ENCODE data around the gene FBXW5.

Gene FBXW5

DNA sequence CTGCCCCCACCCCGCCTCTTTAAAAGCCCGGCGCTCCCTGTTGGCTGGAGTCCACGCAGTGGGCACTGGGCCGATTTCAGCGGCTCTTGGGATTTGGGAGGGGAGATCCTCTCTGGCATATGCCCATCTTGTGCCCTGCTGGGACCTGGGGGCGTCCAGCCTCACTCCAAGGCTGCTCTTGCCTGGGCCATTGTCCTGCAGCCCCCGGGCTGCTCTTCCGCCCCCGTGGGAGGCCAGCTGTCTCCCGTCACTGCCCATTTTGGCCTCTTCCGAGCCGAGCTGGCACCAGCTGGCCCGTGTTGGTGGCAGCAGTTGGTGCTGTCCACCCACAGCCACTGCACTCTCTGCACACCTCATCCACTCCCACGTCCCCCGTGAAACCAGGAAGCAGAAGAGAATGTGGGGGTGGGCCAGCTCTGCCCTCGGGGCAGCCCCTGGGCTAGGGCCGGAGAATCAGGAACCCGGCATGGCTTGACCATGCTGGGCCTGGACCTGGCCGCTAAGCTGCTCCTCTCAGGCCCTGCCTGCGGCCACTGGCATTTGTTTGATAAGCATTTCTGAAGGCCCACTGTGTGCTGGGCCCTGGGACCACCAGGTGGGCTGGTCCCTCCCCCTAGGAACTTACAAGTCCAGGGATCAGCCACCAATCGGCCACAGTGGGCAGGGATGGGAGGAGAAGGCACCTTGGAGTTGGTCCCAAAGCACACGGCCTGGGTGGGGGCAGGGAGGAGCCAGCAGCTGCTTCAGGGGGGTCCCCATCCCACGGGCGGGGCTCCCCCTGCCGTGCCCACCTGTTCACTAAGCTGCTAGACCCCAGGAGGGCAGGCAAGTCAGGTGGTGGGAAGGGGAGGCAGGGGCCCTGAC is 2.7 kb upstream of the FBXW5 start:
- DNase-seq = no peak

DNA sequence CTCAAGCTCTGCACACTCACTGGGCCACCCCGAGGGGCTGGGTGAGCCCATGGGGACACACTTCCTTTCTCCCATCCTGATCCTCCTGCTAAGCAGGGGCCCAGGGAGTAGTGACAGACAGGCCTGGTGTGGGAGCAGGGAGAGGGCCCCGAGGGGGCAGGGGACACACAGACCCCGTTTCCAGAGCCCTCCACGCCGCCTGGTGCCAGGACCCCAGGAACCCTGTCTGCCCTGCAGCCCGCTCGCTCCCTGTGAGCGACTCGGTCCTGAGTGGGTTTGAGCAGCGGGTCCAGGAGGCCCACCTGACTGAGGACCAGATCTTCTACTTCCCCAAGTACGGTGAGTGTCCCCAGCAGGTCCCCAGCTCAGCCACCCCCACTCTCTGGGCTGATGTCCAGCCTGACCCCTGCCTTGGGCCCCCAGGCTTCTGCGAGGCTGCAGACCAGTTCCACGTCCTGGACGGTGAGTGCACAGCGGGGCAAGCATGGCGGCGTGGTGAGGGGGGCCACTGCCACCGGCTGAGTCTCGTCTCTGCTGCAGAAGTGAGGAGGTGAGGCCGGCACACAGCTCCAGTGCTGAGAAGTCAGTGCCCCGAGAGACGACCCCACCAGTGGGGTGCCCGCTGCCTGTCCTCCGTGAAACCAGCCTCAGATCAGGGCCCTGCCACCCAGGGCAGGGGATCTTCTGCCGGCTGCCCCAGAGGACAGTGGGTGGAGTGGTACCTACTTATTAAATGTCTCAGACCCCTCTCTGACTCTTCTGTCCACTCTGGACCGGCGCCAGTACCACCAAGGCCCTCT is 1.9 kb upstream of the FBXW5 start:
- no peak for DNase-seq

DNA sequence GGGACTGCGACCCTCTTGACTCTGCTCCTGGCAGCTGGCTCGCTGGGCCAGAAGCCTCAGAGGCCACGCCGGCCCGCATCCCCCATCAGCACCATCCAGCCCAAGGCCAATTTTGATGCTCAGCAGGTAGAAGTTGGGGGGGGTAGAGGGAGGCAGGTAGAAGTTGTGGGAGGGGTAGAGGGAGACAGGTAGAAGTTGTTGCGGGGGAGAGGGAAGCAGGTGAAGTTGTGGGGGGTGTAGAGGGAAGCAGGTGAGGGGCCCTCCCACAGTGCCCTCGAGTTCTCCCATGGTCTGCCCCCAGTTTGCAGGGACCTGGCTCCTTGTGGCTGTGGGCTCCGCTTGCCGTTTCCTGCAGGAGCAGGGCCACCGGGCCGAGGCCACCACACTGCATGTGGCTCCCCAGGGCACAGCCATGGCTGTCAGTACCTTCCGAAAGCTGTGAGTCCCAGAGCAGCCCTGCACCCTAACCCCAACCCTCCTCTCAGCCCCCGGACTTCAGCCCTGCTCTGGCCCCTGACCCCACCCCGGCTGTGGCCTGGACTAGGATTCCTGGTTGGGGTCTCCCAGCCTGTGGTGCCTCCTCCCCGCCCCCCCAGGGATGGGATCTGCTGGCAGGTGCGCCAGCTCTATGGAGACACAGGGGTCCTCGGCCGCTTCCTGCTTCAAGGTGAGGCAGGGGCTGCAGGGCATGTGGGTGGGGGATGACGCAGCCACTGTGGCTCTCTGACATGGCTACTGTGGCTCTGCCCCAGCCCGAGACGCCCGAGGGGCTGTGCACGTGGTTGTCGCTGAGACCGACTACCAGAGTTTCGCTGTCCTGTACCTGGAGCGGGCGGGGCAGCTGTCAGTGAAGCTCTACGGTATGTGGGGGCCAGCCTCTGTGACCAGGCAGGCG is 1.0 kb upstream of the FBXW5 start:
- no peak for DNase-seq

DNA sequence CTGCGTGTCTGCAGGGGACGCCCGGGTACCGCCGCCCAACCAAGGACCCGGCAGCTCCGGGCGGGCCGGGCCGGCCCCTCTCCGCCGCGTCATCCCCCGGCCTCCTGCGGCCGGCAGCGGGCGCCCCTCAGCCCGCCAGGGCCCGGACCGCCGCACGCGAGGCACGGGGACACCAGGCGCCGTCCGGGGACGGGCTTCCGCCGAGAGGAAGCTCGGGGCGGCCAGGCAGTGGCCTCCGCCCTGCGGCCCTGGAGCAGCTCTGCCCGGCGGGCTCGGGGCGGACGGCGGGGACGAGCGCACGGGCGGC is 373 bp downstream of the FBXW5 start:
- DNase-seq = no peak

DNA sequence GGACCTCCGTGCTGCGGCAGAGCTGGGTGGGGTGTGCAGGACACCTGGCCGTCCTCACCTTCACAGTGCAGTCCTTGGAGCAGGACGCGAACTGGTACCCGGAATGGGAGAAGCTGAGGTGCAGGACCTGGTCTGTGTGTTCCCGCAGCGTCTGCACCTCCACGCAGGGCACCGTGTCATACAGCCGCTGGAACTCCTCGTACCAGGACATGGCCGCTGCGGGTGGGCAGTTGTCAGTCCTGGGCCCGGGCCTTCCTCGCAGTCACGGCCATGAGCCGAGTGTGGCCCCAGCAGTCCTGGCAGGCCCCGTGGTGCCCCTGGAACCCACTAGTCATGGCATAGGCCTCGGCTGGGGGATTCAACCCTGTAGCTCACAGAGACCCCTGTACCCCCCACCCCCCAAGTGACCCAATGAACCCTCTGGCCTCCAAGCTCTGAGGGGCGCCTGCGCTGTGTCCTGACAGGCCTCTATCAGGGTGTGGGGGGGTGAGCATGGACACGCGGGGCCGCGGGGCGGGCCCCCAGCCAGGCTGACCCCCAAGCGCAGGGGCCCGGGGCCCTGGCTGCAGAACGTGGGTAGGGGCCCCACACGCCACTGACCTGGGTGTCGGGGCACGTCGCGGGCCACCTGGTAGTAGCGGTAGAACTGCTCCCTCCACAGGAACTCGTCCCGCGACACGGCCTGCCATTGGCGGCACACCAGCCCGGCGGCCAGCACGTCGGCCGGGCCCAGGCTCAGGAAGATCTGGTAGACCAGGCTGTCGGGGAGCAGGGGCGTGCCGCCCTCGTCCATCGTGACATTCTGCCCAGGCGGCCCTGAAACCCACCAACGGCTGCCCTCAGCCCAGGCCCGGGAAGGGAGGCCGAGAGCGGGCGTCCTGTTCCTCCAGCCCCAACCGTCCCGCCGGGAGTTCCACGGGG is 987 bp downstream of the FBXW5 start:
- no peak for DNase-seq

DNA sequence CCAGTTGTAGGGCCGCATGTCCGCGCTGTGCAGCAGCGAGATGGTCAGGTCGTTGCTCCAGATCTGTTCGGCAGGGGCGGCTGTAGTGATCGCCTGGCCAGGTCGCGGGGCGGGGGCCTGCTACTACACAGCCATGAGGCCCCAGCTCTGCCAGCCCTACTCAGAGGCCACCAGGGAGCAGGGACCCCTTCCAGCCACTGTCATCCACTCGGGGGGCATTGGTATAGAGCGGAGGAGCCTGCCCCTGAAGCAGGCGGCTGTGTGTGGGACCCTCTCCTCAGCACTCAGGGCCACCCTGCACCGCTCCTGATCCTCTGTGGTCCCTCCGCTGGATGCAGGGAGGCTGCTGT is 1.7 kb downstream of the FBXW5 start:
- no peak for DNase-seq

DNA sequence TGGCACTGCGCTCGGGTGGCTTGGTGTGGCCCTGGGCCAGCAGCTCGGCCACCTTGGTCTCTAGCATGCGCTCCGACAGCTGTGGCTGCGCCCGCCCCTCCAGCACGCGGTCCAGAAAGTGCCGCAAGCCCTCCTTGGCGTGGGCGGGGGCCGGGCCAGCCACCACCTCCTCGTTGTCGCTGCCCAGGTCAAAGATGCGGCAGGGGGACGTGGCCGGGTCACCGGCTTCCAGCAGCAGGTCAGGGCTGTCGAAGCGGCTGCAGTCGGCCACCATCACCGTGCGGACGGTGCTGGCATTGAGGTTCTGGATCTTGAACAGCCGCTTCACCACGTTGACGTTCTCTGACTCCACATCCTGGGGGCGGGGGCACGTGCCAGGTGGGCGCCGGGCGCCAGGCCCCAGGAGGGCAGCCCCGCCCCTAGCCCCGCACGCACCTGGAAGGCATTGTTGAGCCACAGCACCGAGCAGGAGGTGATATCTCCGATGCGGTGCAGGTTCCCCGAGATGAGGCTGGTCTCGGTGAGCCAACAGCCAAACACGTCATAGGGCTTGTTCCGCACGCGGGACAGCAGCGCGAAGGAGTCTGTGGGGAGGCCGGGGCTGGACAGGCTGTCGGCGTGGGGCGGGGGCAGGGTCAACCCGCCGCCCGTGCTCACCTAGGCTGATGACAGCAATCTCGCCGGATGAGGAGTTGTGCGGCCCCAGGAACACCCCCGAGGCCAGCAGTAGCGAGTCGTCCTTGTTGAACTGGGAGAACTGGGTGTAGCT is 2.2 kb downstream of the FBXW5 start:
- DNase-seq = no peak

DNA sequence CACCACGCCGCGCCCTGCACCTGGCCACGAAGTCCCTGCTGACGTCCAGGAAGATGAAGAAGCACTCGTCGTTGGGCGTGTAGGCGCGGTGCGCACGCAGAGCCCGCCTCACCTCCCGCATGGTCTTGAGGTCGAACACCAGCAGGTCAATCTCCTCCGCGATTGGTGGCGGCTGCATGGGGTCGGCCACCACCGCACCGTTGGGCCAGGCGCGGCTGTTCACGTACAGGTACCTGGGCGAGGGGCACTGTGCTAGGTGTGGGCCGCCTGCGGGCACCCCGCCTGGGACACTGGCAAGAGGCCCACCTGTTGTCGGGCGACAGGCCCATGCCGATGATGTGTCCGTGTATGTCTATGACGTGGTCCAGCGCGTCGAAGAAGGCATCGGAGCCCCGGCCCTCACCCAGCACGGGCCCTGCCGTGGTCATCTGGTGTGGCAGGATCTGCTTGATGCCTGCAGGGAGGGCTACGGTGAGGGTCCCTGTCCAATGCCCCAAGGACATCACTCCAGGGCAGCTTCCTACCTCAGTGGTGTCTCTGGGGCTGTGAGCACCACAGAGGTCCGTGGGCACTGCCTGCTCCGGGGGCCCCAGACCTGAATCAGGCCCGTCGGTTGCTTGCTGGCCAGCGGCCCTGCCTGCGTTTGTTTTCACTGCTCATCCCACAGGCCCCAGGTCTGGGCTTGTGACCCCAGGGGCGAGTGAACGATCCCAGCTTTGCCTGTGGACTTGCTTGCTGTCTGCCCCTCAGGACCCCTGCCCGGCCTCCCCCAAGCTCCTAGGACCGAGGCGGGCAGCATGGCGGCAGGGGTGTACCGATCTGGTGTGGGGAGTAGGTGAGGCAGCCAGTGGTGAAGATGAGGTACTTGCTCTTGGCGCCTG is 3.1 kb downstream of the FBXW5 start:
- no peak for DNase-seq

DNA sequence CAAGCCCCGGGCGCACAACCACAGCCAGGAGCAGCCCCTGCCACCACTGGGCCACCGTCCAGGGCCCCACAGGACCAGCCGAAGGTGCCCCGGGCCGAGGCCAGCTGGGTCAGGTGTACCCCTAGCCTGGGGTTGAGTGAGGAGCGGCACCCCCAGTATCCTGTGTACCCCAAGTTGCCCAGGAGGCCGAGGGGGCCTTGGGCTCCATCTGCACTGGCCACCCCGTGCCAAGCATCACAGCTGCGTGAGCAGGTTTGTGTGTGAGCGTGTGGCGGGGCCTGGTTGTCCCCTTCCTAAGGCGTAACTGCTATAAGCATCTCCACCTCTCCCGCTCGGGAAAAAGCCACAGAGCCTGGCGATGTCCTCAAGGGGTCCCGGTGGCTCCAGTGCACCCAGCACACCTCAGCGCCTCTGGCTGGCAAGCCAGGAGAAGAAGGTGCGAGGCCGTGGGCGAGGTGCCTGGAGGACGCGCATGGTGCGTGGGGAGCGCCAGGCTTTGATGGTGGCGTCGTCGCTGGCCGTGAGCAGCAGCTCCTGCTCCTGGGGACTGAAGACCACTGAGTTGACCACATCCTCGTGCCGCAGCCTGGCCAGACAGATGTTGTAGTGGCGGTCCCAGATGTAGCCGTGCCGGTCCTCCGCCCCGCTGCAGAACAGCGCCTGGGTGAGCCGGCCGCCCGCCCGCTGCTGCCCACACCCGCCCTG is 3.9 kb downstream of the FBXW5 start:
- DNase-seq = no peak

DNA sequence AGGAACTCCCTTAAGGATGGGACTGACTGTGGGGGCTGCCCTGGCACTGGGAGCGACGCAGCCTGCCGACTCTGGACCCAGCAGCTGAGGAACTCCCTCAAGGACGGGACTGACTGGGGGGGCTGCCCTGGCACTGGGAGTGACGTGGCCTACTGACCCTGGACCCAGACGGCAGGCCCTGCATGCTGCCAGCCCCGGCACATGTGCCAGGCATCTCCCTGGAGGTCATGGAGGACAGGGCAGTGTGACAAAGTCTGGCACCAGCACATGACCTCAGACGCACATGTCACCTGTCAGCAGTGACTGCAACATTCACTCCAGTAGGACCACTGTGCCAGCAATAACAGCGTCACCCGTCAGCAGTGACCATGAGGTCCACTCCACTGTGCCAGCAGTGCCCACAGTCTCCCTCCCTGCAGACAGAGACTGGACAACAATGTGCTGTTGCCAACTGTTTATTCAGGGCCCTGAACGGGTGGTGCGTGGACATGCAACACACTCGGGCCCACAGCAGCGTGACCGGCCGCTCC is 4.5 kb downstream of the FBXW5 start:
- no peak for DNase-seq

DNA sequence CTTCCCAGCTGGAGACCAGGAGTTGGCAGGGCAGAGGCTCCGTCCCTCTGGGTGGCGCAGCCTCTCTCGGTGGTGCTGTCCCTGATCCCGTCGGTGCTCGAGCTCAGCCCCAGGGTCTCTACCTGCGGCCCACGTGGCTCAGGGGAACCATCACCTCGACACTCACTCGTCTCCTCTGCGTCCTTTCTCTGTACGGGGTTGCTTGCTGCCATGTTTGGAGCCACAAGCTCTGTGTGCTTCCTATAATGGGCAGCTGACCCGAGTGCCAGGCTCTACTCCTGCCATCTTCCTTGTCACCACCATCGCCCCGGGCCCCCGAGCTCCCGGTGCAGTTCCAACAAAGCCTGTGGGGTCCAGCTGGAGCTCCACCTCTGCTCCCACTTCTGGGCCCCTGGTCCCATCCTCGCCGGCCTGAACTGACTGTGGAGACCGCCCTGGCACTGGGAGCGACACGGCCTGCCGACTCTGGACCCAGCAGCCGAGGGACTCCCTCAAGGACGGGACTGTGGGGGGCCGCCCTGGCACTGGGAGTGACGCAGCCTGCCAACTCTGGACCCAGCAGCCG is 5.0 kb downstream of the FBXW5 start:
- no peak for DNase-seq

DNA sequence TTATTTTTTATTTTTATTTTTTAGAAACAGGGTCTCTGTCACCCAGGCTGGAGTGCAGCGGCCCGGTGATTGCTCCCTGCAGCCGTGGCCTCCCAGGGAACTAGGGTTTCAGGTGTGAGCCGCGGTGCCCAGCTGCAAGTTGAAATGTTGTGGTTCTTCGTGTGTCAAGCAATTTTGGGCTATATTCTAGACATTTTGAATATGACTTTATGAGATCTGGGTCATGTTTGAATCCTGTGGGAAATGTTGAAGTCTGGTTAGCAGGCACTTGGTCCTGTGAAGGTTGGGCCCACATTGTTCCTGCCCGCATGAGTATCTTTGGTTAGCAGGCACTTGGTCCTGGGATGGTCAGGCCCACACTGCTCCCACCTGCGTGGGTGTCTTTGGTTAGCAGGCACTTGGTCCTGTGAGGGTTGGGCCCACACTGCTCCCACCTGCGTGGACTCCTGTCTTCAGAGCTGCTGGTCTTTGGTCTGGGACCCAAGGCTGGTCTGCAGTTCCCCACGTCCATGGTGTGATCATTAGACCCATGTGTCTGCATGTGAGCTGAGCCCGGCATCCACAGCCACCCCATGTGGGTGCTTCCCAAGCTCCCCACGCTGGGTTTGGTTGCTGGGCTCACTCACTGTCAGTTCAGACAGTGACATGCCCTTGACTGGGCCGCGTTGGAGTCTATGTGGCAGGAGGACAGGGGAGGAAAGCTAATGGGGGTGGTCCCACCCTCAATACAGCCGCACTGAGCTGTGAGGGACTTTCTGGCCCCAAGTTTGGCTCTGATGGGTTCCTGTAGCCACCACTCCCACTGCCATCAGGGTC is 7.1 kb downstream of the FBXW5 start:
- DNase-seq = no peak

DNA sequence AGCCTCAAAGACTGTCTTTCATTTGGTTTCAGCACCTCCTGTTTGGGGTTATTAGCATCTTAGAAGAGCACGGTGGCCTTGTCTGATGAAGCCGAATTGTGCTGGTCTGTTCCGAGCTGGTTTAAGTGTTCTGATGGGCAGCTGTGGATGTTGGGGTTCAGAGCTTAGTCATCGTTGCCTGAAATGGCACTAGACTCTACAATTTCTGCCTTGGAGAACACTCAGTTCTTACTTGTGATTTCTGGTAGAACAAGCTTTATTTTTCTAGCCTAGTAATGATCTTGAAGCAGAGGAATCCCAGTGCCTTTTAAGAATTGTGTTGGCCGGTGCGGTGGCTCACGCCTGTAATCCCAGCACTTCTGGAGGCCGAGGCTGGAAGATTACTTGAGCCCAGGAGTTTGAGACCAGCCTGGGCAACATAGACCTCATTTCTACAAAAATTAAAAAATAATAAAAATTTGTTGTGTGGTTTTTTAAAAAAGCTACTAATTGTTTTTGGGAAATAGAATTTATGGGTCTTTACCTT is 7.8 kb downstream of the FBXW5 start:
- no peak for DNase-seq

DNA sequence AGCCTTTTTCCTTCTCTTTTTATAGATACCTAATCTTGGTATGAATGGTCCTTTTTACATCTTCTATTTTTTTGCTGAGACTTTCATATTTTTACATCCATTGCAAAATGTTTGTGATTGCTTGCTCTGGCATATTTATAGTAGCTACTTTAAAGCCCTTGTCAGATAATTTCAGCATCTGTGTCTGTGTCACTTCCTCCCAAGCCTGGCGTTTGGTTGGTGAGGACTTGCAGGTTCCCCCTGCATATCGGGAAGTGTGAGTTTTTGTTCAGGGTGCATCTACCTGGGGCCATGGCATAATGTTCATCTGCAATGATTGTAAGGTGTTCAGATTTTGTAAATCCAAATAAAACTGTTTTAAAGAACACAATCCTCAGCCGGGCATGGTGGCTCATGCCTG is 8.9 kb downstream of the FBXW5 start:
- DNase-seq = no peak

DNA sequence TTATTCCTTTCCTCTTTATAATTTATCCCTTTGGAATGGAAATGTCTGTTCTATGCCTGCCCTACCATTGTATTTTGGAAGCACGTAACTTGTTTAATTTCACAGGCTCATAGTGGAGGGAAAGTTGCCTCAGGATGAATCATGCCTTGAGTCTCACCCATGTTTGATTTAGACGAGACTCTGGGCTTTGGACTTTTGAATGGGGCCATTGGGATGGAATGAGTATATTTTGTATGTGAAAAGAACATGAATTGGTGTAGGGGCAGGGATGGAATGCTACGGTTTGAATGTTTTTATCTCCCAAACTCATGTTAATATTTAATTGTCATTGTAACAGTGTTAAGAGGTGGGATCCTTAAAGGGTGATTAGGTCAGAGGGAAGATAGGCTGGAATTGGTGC is 10.3 kb downstream of the FBXW5 start:
- no peak for DNase-seq

DNA sequence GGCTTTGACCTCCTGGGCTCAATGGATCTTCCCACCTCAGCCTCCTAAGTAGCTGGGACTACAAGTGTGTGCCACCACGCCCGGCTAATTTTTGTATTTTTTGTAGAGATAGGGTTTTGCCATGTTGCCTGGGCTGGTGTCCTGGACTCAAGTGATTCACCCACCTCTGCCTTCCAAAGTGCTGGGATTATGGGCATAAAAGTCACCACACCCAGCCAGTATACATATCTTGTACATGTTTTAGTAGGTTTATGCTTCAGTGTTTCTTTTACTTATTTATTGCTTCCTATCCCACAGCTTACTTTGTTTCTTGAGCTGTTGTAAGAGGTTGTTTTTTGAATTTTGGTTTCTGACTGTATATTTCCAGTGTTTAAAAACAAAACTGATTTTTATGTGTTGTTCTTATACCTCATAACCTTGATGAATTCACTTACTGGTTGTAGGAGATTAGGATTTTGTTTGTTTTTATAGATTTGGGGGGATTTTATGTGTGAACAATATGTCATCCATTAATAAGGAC is 12.9 kb downstream of the FBXW5 start:
- DNase-seq = no peak

DNA sequence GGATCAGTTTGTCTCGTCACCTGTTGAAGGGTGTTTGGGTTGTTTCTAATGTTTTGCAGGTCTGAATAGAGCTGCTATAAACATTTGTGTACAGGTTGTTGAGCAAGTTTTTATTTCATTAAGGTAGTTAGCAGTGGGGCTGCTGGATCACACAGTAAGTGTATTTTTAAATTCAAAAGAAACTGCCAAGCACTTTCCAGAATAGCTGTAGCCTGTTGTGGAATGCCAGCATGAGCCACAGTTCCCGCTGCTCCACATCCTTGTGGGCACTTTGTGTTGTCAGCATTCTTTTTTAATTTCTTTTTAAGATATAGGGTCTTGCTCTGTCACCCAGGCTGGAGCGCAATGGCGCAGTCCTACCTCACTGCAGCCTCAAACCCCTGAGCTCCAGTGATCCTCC is 14.5 kb downstream of the FBXW5 start:
- DNase-seq = no peak

DNA sequence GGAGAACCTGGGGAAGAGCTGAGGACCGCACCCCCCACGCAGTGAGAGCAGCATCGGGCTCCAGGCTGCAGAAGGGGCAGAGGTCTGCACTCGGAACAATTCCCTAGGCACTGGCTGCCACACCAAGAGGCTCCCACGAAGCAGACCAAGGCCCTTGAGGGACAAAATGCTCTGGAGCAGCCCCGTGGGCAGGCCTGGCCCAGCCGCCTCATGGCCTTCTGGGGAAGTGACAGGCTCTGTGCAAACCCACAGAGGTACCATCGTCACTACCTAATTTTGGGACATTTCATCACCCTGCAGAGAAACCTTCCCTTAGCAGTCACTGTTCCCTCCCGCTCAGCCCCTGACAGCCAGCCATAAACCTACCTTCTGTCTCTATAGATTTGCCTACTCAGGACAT is 15.9 kb downstream of the FBXW5 start:
- DNase-seq = no peak
